Activated T-cell treated with anti-CD3 and anti-CD28 coated beads, Interleukin-2, amount 50 U/mL, for 24 hours (primary cell): ENCODE results near the gene WBP2NL.

ENCODE experiments used
- DNase-seq: peaks from one replicate; pipeline ENCODE4 v3.0.0-alpha.2; 2020
- H3K27ac Mint-ChIP-seq: 2 replicates; pipeline ENCODE4 v1.8.0; 2020; ENCODE audit warnings: mild to moderate bottlenecking, mixed read lengths
- H3K27me3 Mint-ChIP-seq: 2 replicates; pipeline ENCODE4 v1.8.0; 2020; ENCODE audit warnings: mixed read lengths
- H3K36me3 Mint-ChIP-seq: 2 replicates; pipeline ENCODE4 v1.8.0; 2020; ENCODE audit warnings: low read depth, mixed read lengths
- H3K4me1 Mint-ChIP-seq: 2 replicates; pipeline ENCODE4 v1.8.0; 2020; ENCODE audit warnings: low read depth, mixed read lengths
- H3K4me3 Mint-ChIP-seq: 2 replicates; pipeline ENCODE4 v1.8.0; 2020; ENCODE audit warnings: mild to moderate bottlenecking, moderate library complexity, mixed read lengths
- H3K9me3 Mint-ChIP-seq: 2 replicates; pipeline ENCODE4 v1.8.0; 2020; ENCODE audit warnings: mixed read lengths

WBP2NL gene

GRCh38 chr22:42035256-42035655 is 36.7 kb downstream of the WBP2NL start:
- DNase-seq, result no peak
- no peaks in the 10 kb centered on the region for H3K27me3 Mint-ChIP-seq
- H3K4me1 Mint-ChIP-seq, result peaks cover 18% of the 10 kb centered on the region
- H3K36me3 Mint-ChIP-seq, result peaks cover 6% of the 10 kb centered on the region
- no peak overlapping the region for H3K27ac Mint-ChIP-seq
- peaks cover 14% of the 10 kb centered on the region for H3K9me3 Mint-ChIP-seq
- H3K4me3 Mint-ChIP-seq, result no peak overlapping the region

- H3K27me3 Mint-ChIP-seq, result no peaks in the 10 kb centered on the region
- peaks cover 26% of the 10 kb centered on the region for H3K9me3 Mint-ChIP-seq
- H3K4me3 Mint-ChIP-seq, result no peak overlapping the region
- H3K36me3 Mint-ChIP-seq, result peaks cover 9% of the 10 kb centered on the region
- DNase-seq, result no peak
- no peak overlapping the region for H3K27ac Mint-ChIP-seq
- H3K4me1 Mint-ChIP-seq, result no peaks in the 10 kb centered on the region
Measured at GRCh38 chr22:42039271-42039670, 40.7 kb downstream of the WBP2NL start.

GRCh38 chr22:42041784-42042183 is 43.2 kb downstream of the WBP2NL start:
- H3K27me3 Mint-ChIP-seq, result no peaks in the 10 kb centered on the region

GRCh38 chr22:42050641-42051180 is 52.1 kb downstream of the WBP2NL start:
- no peak for DNase-seq
- H3K9me3 Mint-ChIP-seq, result peaks cover under 1% of the 10 kb centered on the region
- no peaks in the 10 kb centered on the region for H3K36me3 Mint-ChIP-seq
- H3K27me3 Mint-ChIP-seq, result no peaks in the 10 kb centered on the region
- no peak overlapping the region for H3K27ac Mint-ChIP-seq
- H3K4me1 Mint-ChIP-seq, result no peaks in the 10 kb centered on the region
- no peak overlapping the region for H3K4me3 Mint-ChIP-seq

More at GRCh38 chr22:42041784-42042183, 43.2 kb downstream of the WBP2NL start:
- Mint-ChIP-seq H3K27ac (no peak overlapping the region), H3K36me3 (peaks cover 8% of the 10 kb centered on the region), H3K4me3 (no peak overlapping the region), H3K4me1 (no peaks in the 10 kb centered on the region), H3K9me3 (peaks cover 23% of the 10 kb centered on the region)
- DNase-seq, result no peak

- H3K9me3 Mint-ChIP-seq, result peaks cover 10% of the 10 kb centered on the region
- no peaks in the 10 kb centered on the region for H3K27me3 Mint-ChIP-seq
- H3K4me3 Mint-ChIP-seq, result no peak overlapping the region
Measured at GRCh38 chr22:42052765-42053164, 54.2 kb downstream of the WBP2NL start.

GRCh38 chr22:42056757-42057511 is 58.3 kb downstream of the WBP2NL start:
- Mint-ChIP-seq H3K4me3 (no peak overlapping the region), H3K36me3 (peaks cover 48% of the 10 kb centered on the region), H3K27me3 (no peaks in the 10 kb centered on the region), H3K27ac (no peak overlapping the region), H3K9me3 (peaks cover 17% of the 10 kb centered on the region), H3K4me1 (no peaks in the 10 kb centered on the region)
- DNase-seq, result no peak

More at GRCh38 chr22:42052765-42053164, 54.2 kb downstream of the WBP2NL start:
- H3K27ac Mint-ChIP-seq, result no peak overlapping the region
- no peak for DNase-seq
- peaks cover 9% of the 10 kb centered on the region for H3K36me3 Mint-ChIP-seq
- H3K4me1 Mint-ChIP-seq, result no peaks in the 10 kb centered on the region

- Mint-ChIP-seq H3K27ac (no peak overlapping the region), H3K9me3 (peaks cover 17% of the 10 kb centered on the region)
Measured at GRCh38 chr22:42060489-42060888, 61.9 kb downstream of the WBP2NL start.

GRCh38 chr22:42061041-42061440 is 62.5 kb downstream of the WBP2NL start:
- DNase-seq, result no peak
- Mint-ChIP-seq H3K27ac (no peak overlapping the region), H3K36me3 (peaks cover 81% of the 10 kb centered on the region), H3K27me3 (no peaks in the 10 kb centered on the region), H3K4me1 (no peaks in the 10 kb centered on the region), H3K9me3 (peaks cover 15% of the 10 kb centered on the region), H3K4me3 (no peak overlapping the region)

More at GRCh38 chr22:42060489-42060888, 61.9 kb downstream of the WBP2NL start:
- Mint-ChIP-seq H3K4me1 (no peaks in the 10 kb centered on the region), H3K27me3 (no peaks in the 10 kb centered on the region), H3K4me3 (no peak overlapping the region), H3K36me3 (peaks cover 77% of the 10 kb centered on the region)
- DNase-seq, result no peak

- Mint-ChIP-seq H3K27ac (no peak overlapping the region), H3K36me3 (peaks cover 88% of the 10 kb centered on the region), H3K9me3 (peaks cover 7% of the 10 kb centered on the region), H3K27me3 (no peaks in the 10 kb centered on the region), H3K4me3 (no peak overlapping the region), H3K4me1 (no peaks in the 10 kb centered on the region)
- no peak for DNase-seq
Measured at GRCh38 chr22:42062506-42063170, 64.0 kb downstream of the WBP2NL start.

GRCh38 chr22:42064629-42065028 is 66.0 kb downstream of the WBP2NL start:
- H3K27me3 Mint-ChIP-seq, result no peaks in the 10 kb centered on the region
- H3K27ac Mint-ChIP-seq, result no peak overlapping the region
- H3K9me3 Mint-ChIP-seq, result no peaks in the 10 kb centered on the region
- no peak for DNase-seq
- H3K4me1 Mint-ChIP-seq, result peaks cover 5% of the 10 kb centered on the region
- no peak overlapping the region for H3K4me3 Mint-ChIP-seq
- peaks cover 80% of the 10 kb centered on the region for H3K36me3 Mint-ChIP-seq

GRCh38 chr22:42065438-42066125 is 67.0 kb downstream of the WBP2NL start:
- no peak overlapping the region for H3K4me3 Mint-ChIP-seq
- H3K36me3 Mint-ChIP-seq, result peaks cover 75% of the 10 kb centered on the region
- no peak for DNase-seq
- H3K27me3 Mint-ChIP-seq, result no peaks in the 10 kb centered on the region
- no peaks in the 10 kb centered on the region for H3K9me3 Mint-ChIP-seq
- peaks cover 13% of the 10 kb centered on the region for H3K4me1 Mint-ChIP-seq
- no peak overlapping the region for H3K27ac Mint-ChIP-seq

GRCh38 chr22:42066126-42066761 is 67.7 kb downstream of the WBP2NL start:
- no peaks in the 10 kb centered on the region for H3K27me3 Mint-ChIP-seq
- H3K9me3 Mint-ChIP-seq, result no peaks in the 10 kb centered on the region
- H3K36me3 Mint-ChIP-seq, result peaks cover 68% of the 10 kb centered on the region
- no peak overlapping the region for H3K4me3 Mint-ChIP-seq
- DNase-seq, result no peak
- H3K27ac Mint-ChIP-seq, result peak overlapping the region; percentile 22
- H3K4me1 Mint-ChIP-seq, result peaks cover 18% of the 10 kb centered on the region

GRCh38 chr22:42066937-42067336 is 68.3 kb downstream of the WBP2NL start:
- H3K4me3 Mint-ChIP-seq, result no peak overlapping the region
- no peak overlapping the region for H3K27ac Mint-ChIP-seq
- no peaks in the 10 kb centered on the region for H3K9me3 Mint-ChIP-seq
- H3K27me3 Mint-ChIP-seq, result no peaks in the 10 kb centered on the region
- peaks cover 25% of the 10 kb centered on the region for H3K4me1 Mint-ChIP-seq
- peaks cover 63% of the 10 kb centered on the region for H3K36me3 Mint-ChIP-seq
- DNase-seq, result no peak

GRCh38 chr22:42067671-42068251 is 69.2 kb downstream of the WBP2NL start:
- no peak for DNase-seq
- Mint-ChIP-seq H3K27me3 (no peaks in the 10 kb centered on the region), H3K27ac (no peak overlapping the region), H3K36me3 (peaks cover 54% of the 10 kb centered on the region), H3K9me3 (no peaks in the 10 kb centered on the region), H3K4me3 (no peak overlapping the region), H3K4me1 (peaks cover 28% of the 10 kb centered on the region)
